Testis (tissue), 3 donors: Measurements from ENCODE around the gene CEACAM6. TPM values are rescaled to one million over a fixed set of nuclear protein-coding genes. Genes with fewer than 3 reads are reported as not detected.
"Not testable (repeated sequence)": the region's sequence is repeated elsewhere in the genome, so short reads cannot be mapped to it uniquely, and the experiment has no call there.

Experiments used
- DNase-seq: peaks from one replicate; pipeline ENCODE4 v3.0.0-alpha.2; 2019
- H3K27ac ChIP-seq, 2 donors: fragments of 200-600 bp; sonication (generic); one replicate each; pipeline ENCODE4 v1.5.1; 2019
- H3K27me3 ChIP-seq: fragments of 200-600 bp; sonication (generic); one replicate; pipeline ENCODE4 v1.5.1; 2019
- H3K36me3 ChIP-seq: fragments of 200-600 bp; sonication (generic); one replicate; pipeline ENCODE4 v1.5.1; 2017; ENCODE audit warnings: low read depth; ENCODE audit errors: missing control alignments
- H3K4me1 ChIP-seq: fragments of 200-600 bp; sonication (generic); one replicate; pipeline ENCODE4 v1.5.1; 2019
- H3K4me3 ChIP-seq, 2 donors: fragments of 200-600 bp; sonication (generic); one replicate each; pipeline ENCODE4 v1.5.1; 2017 to 2019
- H3K9me3 ChIP-seq: fragments of 200-600 bp; sonication (generic); one replicate; pipeline ENCODE4 v1.5.1; 2017
- POLR2A ChIP-seq: fragments of 450-650 bp; IDR thresholded peaks from one replicate; pipeline ENCODE4 v1.6.1; 2017; ENCODE audit warnings: antibody characterized with exemption, mild to moderate bottlenecking, moderate library complexity
- WGBS, 2 donors: methylation state at CpG; one replicate each; pipeline ENCODE4 v1.1.5; 2018; 5-methylcytosine and 5-hydroxymethylcytosine counted together
- intact Hi-C: fragments of 100-400 bp; cut with DNase I; formaldehyde crosslinking; loops from one replicate; pipeline ENCODE4 v1.15.1; 2023; ENCODE audit warnings: low total_unique reads
- polyA plus RNA-seq: library from polyadenylated mRNA; stranded (reverse); fragments of 350-450 nt; fragmentation: Illumina TruSeq; extraction: RNeasy Lipid Tissue Mini Kit (QIAGEN cat#74804); gene quantifications from one replicate; pipeline ENCODE4 v1.2.3, GENCODE V29; 2014; ENCODE audit warnings: low read depth, low replicate concordance; ENCODE audit not compliant: insufficient read depth
- total RNA-seq, 2 donors: library from RNA; depleted of rRNA; stranded (reverse); fragments of >200 nt; gene quantifications; one replicate each; pipeline ENCODE4 v1.2.3, GENCODE V29; 2016
- TF ChIP-seq, protein P1 (sequence below), 3 experiments: fragments of 450-650 bp in 2 of 3; fragments of 200-600 bp in 1 of 3; sonication (generic) in 1 of 3; IDR thresholded peaks; one replicate each; pipeline ENCODE4 v1.5.1; 2016 to 2019; ENCODE audit warnings: antibody characterized with exemption in 3 of 3, mild to moderate bottlenecking in 2 of 3, moderate library complexity in 1 of 3

Gene CEACAM6
- total and polyA plus RNA-seq, 3 donors from 2014 or later: 0.29 to 0.31 TPM; not detected in 1

DNA sequence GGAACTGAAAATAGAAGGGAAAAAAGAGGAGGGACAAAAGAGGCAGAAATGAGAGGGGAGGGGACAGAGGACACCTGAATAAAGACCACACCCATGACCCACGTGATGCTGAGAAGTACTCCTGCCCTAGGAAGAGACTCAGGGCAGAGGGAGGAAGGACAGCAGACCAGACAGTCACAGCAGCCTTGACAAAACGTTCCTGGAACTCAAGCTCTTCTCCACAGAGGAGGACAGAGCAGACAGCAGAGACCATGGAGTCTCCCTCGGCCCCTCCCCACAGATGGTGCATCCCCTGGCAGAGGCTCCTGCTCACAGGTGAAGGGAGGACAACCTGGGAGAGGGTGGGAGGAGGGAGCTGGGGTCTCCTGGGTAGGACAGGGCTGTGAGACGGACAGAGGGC, 46.8 kb upstream of the CEACAM6 start, which contains the start of gene CEACAM5:
Gene CEACAM5, plus strand, starts transcription at position 146 of the 400 bp plus-strand sequence. Its CDS starts 106 bp downstream, at position 252.
- 52 to 58% methylated on average over 4 of the region's 4 CpGs for WGBS, 2 donors
- Histone ChIP-seq H3K9me3 (no peaks in the 10 kb centered on the region), H3K27me3 (no peaks in the 10 kb centered on the region), H3K4me3 (no peak within 1 kb of the TSS), H3K36me3 (no peaks in the 10 kb centered on the region), H3K27ac (no peak within 1 kb of the TSS), H3K4me1 (no peaks in the 10 kb centered on the region)
- DNase-seq: no peak
- TF ChIP-seq POLR2A: no peak
- TF ChIP-seq, protein P1, sequence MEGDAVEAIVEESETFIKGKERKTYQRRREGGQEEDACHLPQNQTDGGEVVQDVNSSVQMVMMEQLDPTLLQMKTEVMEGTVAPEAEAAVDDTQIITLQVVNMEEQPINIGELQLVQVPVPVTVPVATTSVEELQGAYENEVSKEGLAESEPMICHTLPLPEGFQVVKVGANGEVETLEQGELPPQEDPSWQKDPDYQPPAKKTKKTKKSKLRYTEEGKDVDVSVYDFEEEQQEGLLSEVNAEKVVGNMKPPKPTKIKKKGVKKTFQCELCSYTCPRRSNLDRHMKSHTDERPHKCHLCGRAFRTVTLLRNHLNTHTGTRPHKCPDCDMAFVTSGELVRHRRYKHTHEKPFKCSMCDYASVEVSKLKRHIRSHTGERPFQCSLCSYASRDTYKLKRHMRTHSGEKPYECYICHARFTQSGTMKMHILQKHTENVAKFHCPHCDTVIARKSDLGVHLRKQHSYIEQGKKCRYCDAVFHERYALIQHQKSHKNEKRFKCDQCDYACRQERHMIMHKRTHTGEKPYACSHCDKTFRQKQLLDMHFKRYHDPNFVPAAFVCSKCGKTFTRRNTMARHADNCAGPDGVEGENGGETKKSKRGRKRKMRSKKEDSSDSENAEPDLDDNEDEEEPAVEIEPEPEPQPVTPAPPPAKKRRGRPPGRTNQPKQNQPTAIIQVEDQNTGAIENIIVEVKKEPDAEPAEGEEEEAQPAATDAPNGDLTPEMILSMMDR (IDR thresholded peaks at IDR 0.05): no peak
- intact Hi-C loops: no loop called here

DNA sequence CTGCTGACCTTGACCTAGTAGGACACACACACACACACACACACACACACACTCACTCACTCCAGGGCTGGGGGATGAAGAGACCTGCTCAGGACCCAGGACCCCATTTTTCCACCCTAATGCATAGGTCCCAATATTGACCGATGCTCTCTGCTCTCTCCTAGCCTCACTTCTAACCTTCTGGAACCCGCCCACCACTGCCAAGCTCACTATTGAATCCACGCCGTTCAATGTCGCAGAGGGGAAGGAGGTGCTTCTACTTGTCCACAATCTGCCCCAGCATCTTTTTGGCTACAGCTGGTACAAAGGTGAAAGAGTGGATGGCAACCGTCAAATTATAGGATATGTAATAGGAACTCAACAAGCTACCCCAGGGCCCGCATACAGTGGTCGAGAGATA, 45.8 kb upstream of the CEACAM6 start:
- intact Hi-C loops, H3K27ac ChIP-seq, H3K36me3 ChIP-seq, H3K4me3 ChIP-seq, H3K4me1 ChIP-seq, H3K27me3 ChIP-seq, H3K9me3 ChIP-seq, DNase-seq: not testable (repeated sequence)
- WGBS, 2 donors: 86% methylated on average over 8 of the region's 8 CpGs

DNA sequence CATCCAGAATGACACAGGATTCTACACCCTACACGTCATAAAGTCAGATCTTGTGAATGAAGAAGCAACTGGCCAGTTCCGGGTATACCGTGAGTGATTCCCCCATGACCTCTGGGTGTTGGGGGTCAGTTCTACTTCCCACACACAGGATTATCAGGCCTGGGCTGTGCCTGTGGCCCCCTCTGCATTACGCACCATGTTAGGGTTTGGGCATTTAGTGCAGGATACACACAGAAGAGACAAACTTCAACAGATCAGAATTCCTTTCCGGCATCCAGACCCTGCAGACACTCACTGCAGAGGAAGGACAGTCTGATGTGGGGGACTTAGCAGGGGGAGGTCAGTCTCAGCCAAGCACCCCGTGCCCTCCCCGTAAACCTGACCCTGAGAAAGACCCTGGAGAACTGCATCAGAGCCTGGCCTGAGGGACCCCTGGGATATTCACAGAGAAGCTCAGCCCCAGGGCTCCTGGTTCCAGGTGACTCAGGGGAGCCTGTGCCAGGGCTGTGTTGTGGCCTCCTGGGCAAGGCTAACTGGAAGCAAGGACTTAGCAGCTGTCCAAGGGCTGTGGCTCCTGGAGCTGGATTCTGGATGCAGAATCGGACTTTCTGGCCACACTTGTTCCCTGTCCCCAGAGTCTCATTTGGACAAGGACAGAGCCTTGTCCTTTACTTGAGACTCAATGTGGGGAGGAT, 45.2 kb upstream of the CEACAM6 start:
- H3K27me3 ChIP-seq: no peaks in the 10 kb centered on the region
- intact Hi-C loops: no loop called here

DNA sequence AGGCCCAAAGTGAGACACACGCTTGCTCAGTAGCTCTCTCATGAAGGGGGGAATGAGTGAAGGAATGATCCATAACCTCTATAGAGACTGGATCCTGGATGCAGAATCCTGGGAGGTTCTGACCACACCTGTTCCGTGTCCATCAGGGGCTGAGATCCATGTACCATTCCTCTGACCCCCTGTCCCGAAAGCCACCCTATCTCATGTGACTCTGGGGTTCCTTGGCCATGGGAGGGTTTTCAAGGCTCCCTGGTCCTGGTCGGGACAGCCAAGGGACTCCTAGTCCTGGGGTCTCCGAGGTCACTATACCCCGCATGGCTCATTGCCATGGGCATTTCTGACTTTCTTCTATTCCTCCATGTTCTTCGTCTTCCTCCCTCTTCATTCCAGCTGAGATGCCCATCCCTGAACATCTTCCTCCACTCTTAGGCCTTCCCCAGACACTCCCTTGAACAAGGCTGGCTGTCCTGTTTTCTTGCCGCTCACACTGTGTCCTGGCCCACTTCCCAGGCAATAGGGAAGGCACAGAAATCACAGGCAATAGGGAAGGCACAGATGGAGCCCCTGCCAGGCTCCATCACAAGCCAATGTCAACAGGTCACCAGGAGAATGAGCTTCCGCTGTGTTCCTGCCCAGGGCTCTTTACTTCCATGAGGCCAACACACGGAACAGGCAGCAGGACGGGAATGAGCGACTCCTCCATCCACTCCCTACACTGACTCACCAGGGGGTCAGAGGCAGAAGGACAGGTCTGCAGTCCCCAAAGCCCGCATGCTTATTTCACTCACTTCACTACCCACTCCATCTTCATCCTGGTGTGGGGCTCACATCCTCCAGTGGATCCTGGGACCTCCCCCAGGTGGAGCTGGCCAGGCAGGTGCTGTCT, 43.7 kb upstream of the CEACAM6 start:
- H3K27ac ChIP-seq: no peak overlapping the region
- TF ChIP-seq, protein P1 (IDR thresholded peaks at IDR 0.05): no peak
- no peak for TF ChIP-seq POLR2A
- no peaks in the 10 kb centered on the region for H3K36me3 ChIP-seq
- no peaks in the 10 kb centered on the region for H3K9me3 ChIP-seq
- intact Hi-C loops: no loop called here
- H3K27me3 ChIP-seq: no peaks in the 10 kb centered on the region
- no peaks in the 10 kb centered on the region for H3K4me1 ChIP-seq
- no peak for DNase-seq
- H3K4me3 ChIP-seq: no peak overlapping the region
- 79 to 80% methylated on average over 13 of the region's 13 CpGs for WGBS, 2 donors

More for the DNA sequence above, 45.2 kb upstream of the CEACAM6 start:
- no peak for DNase-seq
- Histone ChIP-seq H3K4me1 (no peaks in the 10 kb centered on the region), H3K9me3 (no peaks in the 10 kb centered on the region), H3K27ac (no peak overlapping the region), H3K36me3 (no peaks in the 10 kb centered on the region), H3K4me3 (no peak overlapping the region)
- 90 to 92% methylated on average over 8 of the region's 8 CpGs for WGBS, 2 donors
- no peak for TF ChIP-seq POLR2A
- TF ChIP-seq, protein P1 (IDR thresholded peaks at IDR 0.05): no peak

DNA sequence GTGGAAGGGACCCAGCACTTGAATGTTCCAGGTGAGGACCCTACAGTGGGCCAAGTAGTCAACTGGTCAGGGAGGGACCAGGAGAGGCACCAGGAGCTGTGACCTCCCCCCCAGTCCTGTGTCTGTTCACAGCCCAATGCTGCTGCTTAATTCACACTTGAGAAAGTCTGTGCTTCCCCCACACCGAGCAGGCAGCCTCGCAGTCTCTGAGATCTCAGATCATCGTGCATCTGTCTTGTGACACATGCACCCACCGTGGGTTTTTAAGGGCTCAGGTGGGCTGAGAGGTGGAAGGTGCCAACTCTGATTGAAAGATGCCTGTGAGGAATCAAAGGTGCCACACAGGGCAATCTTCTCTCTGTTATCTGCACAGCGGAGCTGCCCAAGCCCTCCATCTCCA, 40.7 kb upstream of the CEACAM6 start:
- H3K27ac ChIP-seq: no peak overlapping the region
- H3K9me3 ChIP-seq: no peaks in the 10 kb centered on the region
- intact Hi-C loops: no loop called here
- H3K4me3 ChIP-seq: no peak overlapping the region
- WGBS, 2 donors: 74 to 77% methylated on average over 5 of the region's 5 CpGs
- TF ChIP-seq, protein P1 (IDR thresholded peaks at IDR 0.05): no peak
- TF ChIP-seq POLR2A: no peak
- no peaks in the 10 kb centered on the region for H3K36me3 ChIP-seq
- DNase-seq: no peak
- H3K27me3 ChIP-seq: no peaks in the 10 kb centered on the region
- H3K4me1 ChIP-seq: no peaks in the 10 kb centered on the region
